ENCODE data around the gene GGT6.
A peak's percentile ranks its signal among the peaks of the same experiment; 100 is the strongest.

GGT6 gene

GRCh38 chr17:4555873-4556759 is 4.3 kb downstream of the GGT6 start:
- DNase-seq (ENCODE audit: extremely low read depth, insufficient read length) = no peak
- Histone ChIP-seq H3K36me3 (ENCODE audit: control insufficient read depth, insufficient read depth, low read length) (peaks cover 17% of the 10 kb centered on the region), H3K27me3 (replicated peaks; ENCODE audit: control insufficient read depth, insufficient read depth, low read length) (no peaks in the 10 kb centered on the region), H3K4me3 (replicated peaks; ENCODE audit: low read depth, low read length) (peak overlapping the region; percentile 94)
- TF ChIP-seq CTCF (IDR thresholded peaks at IDR 0.05; ENCODE audit: insufficient read depth, low read length, poor library complexity, severe bottlenecking) = no peak

GRCh38 chr17:4554997-4555799 is 5.2 kb downstream of the GGT6 start, which contains the start of gene MYBBP1A:
MYBBP1A (minus strand) TSS chr17:4555384; CDS start chr17:4555324, 60 bp downstream.
- Histone ChIP-seq H3K4me3 (replicated peaks; ENCODE audit: low read depth, low read length) (peak within 1 kb of the TSS; percentile 94), H3K27me3 (replicated peaks; ENCODE audit: control insufficient read depth, insufficient read depth, low read length) (no peaks in the 10 kb centered on the region), H3K36me3 (ENCODE audit: control insufficient read depth, insufficient read depth, low read length) (peaks cover 23% of the 10 kb centered on the region)
- DNase-seq (ENCODE audit: extremely low read depth, insufficient read length) = peak; percentile 94
- TF ChIP-seq CTCF (IDR thresholded peaks at IDR 0.05; ENCODE audit: insufficient read depth, low read length, poor library complexity, severe bottlenecking) = no peak

DNA sequence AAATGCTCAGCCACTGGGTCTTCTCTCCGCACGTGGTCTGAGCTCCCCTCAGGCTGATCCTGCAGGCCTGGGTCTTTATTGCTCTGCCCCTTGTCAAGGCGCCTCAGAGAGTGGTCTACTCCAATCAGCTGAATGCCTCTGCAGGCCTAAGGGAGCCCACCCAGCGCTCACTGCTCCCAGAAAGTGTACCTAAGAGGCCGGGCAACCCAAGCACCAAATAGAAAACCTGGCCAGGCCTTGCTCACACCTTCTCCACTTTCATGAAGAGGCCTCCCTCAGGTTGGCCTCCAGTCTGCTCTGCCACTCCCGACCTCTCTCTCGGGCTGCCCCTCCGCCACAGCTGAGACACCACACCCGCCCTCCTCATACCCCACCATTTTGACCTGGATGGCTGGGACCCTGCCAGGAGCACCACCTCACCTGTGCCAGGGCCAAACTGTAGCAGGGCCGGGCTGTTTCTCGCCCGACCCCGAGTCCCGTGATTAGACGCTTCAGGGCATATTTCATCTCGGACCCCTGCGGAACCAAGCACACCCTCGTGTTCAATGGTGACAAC is 5.9 kb downstream of the GGT6 start:
- peak; percentile 22 for DNase-seq (ENCODE audit: extremely low read depth, insufficient read length)
- no peaks in the 10 kb centered on the region for H3K27me3 ChIP-seq (replicated peaks; ENCODE audit: control insufficient read depth, insufficient read depth, low read length)
- TF ChIP-seq CTCF (IDR thresholded peaks at IDR 0.05; ENCODE audit: insufficient read depth, low read length, poor library complexity, severe bottlenecking) = no peak
- H3K36me3 ChIP-seq (ENCODE audit: control insufficient read depth, insufficient read depth, low read length) = peaks cover 27% of the 10 kb centered on the region
- peak overlapping the region; percentile 94 for H3K4me3 ChIP-seq (replicated peaks; ENCODE audit: low read depth, low read length)

DNA sequence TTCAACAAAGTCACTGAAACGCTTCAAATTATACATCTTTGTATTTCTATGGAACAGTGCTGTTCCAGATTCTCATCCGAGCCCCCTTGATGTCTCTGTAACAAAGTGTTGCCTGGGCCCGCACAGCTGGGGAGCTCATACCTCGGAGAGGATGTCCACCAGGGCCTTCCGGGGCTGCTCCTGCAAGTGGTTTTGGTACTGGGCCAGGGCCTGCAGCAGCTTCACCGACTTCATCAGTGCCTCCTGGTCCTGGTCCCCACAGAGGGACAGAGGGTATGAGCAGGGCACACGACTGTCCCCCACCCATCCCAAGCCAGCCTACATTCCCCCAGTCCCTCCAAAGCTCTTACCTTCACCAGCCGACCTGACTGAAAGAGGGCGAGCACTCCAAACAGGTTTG is 6.7 kb downstream of the GGT6 start:
- H3K27me3 ChIP-seq (replicated peaks; ENCODE audit: control insufficient read depth, insufficient read depth, low read length) = no peaks in the 10 kb centered on the region
- TF ChIP-seq CTCF (IDR thresholded peaks at IDR 0.05; ENCODE audit: insufficient read depth, low read length, poor library complexity, severe bottlenecking) = no peak
- H3K4me3 ChIP-seq (replicated peaks; ENCODE audit: low read depth, low read length) = peak overlapping the region; percentile 94
- no peak for DNase-seq (ENCODE audit: extremely low read depth, insufficient read length)
- peaks cover 33% of the 10 kb centered on the region for H3K36me3 ChIP-seq (ENCODE audit: control insufficient read depth, insufficient read depth, low read length)

DNA sequence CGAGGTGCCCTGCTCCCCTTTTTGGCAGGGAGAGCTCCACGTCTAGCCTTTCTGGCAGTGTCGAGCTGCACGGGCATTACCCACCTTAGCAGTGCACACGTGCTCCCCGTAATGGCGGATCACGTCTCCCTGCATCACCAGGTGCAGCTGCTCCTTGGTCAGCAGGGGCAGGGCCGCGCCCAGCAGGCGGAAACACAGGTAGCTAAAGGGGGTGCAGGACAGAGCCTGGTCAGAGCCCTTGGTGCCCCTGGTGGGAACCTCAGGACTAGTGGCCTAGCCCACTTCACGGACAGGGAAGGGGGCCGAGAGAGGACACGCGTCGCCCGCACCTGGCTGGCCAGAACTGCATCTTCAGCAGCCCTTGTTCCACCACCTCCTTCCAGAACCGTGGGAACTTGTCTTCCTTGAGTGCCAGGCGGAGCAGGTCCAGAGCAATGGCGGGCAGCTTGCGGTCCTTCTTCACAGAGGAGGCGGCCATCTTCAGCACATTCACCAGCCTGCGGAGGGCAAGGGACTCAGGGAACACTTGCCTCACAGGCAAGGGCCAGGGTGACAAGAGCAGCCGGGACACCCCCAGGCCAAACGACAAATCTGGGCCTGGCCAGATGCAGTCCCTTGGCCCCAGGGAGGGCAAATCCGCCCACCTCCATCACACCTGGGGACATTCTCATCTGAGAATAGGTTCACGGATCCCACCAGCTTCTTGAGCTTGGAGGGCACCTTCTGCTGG is 8.4 kb downstream of the GGT6 start:
- no peak for DNase-seq (ENCODE audit: extremely low read depth, insufficient read length)
- Histone ChIP-seq H3K4me3 (replicated peaks; ENCODE audit: low read depth, low read length) (no peak overlapping the region), H3K36me3 (ENCODE audit: control insufficient read depth, insufficient read depth, low read length) (peaks cover 42% of the 10 kb centered on the region), H3K27me3 (replicated peaks; ENCODE audit: control insufficient read depth, insufficient read depth, low read length) (no peaks in the 10 kb centered on the region)
- TF ChIP-seq CTCF (IDR thresholded peaks at IDR 0.05; ENCODE audit: insufficient read depth, low read length, poor library complexity, severe bottlenecking) = no peak
